LNCaP clone FGC (cell line): Measurements from ENCODE around the gene ATP2C2.

Source experiments
- DNase-seq: peaks from one replicate; pipeline ENCODE4 v3.0.0-alpha.2; 2011; ENCODE audit warnings: low read depth
- H3K4me3 ChIP-seq: 2 replicates; pipeline ENCODE4 v1.5.1; 2011; ENCODE audit warnings: mild to moderate bottlenecking, low read depth, low read length, control low read depth
- TF ChIP-seq, protein P1 (sequence below): IDR thresholded peaks from 2 replicates; pipeline ENCODE4 v1.5.1; 2012; ENCODE audit warnings: mild to moderate bottlenecking; ENCODE audit not compliant: control insufficient read depth, insufficient read depth; ENCODE audit errors: extremely low read depth

The ATP2C2 gene

DNA sequence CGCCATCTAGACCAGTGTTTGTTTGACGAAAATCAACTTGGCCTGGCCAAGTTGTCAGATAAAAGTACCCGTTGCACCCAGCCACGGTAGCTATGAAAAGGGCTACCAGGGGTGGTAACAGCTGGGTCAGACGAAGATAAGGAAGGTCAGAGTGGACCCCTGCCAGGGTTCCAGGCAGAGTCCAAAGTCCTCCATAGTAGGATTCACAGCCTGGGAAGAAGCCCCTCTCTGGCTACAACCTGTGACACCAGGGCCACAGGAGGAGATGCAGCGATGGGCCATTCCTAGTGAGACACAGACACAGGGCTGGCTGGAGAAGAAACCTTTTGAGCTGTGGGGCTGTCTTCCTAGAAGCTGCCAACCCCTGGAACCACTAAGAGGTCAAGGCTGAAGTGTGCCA lies 96.8 kb downstream of the ATP2C2 start:
- DNase-seq: no peak
- H3K4me3 ChIP-seq: no peak overlapping the region
- TF ChIP-seq, protein P1, sequence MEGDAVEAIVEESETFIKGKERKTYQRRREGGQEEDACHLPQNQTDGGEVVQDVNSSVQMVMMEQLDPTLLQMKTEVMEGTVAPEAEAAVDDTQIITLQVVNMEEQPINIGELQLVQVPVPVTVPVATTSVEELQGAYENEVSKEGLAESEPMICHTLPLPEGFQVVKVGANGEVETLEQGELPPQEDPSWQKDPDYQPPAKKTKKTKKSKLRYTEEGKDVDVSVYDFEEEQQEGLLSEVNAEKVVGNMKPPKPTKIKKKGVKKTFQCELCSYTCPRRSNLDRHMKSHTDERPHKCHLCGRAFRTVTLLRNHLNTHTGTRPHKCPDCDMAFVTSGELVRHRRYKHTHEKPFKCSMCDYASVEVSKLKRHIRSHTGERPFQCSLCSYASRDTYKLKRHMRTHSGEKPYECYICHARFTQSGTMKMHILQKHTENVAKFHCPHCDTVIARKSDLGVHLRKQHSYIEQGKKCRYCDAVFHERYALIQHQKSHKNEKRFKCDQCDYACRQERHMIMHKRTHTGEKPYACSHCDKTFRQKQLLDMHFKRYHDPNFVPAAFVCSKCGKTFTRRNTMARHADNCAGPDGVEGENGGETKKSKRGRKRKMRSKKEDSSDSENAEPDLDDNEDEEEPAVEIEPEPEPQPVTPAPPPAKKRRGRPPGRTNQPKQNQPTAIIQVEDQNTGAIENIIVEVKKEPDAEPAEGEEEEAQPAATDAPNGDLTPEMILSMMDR: no peak

DNA sequence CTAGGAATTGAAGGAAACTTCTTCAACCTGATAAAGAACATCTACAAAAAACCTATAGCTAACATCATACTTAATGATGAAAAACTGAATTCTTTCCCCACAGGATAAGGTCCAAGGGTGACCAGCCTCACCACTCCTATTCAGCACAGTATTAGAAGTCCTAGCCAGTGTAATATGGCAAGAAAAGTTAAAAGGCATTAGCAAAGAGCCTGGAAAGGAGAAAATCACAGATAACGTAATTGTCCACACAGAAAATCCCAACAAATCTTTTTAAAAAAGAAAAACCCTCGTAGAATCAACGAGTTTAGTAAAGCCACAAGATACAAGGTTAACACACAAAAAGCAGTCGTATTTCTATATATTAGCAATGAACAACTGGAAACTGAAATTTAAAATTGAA lies 98.4 kb downstream of the ATP2C2 start:
- no peak overlapping the region for H3K4me3 ChIP-seq
- TF ChIP-seq, protein P1: no peak
- no peak for DNase-seq

DNA sequence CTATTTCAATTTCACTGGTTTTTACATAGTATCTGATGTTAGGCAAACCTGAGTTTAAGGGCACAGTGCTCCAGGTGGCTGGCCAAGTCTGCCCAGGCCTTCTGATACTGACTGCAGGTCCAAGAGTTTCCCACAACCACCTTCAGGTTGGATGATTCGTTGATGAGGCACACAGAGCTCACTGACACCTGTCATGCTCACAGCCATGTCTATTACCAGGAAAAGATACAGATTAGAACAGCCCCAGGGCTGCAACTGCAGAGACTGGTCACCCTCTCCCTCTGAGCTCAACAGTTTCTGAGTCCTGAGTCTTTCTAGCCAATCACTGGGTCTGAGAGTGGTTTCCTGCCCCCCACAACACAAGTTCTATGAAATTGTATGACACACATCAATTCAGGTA lies 98.9 kb downstream of the ATP2C2 start:
- no peak for DNase-seq
- TF ChIP-seq, protein P1: no peak
- H3K4me3 ChIP-seq: no peak overlapping the region

DNA sequence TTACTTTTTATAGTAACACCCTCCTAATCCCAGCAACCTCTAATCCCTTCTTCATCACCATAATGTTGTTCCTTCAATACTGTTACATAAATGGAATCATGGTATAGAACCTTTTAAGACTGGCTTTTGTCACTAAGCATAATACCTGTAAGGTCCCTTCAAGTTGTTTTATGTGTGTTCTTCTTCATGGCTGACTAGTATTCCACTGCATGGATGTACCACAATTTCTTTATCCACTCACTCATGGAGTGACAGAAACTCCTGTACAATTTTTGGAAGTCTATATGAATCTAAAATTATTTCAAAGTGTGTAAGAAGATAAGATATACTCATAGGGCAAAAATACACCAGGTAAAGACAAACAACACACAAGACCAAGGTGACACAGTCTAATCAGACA lies 99.4 kb downstream of the ATP2C2 start:
- H3K4me3 ChIP-seq: no peak overlapping the region
- DNase-seq: no peak
- TF ChIP-seq, protein P1: no peak

DNA sequence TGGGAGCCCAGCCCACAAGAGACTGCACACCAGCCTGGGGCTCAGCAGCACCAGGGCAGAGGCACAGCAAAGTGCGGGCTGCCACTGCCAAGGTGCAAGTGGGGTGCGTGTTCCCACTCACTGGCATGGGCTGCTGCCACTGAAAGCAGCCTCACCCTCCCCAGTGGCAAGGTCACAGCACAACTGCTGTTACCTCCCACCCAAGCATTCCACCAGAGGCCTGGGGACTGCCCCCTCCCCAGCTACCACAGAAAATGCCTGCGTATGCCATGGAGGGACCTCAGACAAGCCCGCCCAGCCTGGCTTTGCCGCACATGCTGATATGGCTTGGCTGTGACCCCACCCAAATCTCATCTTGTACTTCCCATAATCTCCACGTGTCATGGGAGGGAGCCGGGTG lies 103.0 kb downstream of the ATP2C2 start:
- no peak overlapping the region for H3K4me3 ChIP-seq
- TF ChIP-seq, protein P1: no peak
- DNase-seq: no peak

DNA sequence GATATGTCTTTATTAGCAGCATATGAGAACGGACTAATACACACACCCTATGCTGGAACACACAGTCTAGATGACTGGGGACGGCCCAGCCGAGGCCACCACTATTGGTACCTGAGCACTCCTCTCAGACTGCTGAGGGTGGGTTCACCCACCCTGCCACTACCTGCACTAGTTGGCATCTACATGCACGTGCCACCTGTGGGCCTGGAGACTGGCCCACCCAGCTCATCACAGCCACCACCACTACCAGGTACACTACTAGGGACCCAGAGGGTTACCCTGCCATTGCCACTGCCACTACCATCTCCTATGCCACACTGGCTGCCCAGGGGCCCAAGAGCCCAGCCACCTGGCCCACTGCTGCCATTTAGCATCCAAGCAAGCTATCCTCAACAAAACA lies 103.6 kb downstream of the ATP2C2 start:
- DNase-seq: no peak
- no peak overlapping the region for H3K4me3 ChIP-seq
- TF ChIP-seq, protein P1: no peak

DNA sequence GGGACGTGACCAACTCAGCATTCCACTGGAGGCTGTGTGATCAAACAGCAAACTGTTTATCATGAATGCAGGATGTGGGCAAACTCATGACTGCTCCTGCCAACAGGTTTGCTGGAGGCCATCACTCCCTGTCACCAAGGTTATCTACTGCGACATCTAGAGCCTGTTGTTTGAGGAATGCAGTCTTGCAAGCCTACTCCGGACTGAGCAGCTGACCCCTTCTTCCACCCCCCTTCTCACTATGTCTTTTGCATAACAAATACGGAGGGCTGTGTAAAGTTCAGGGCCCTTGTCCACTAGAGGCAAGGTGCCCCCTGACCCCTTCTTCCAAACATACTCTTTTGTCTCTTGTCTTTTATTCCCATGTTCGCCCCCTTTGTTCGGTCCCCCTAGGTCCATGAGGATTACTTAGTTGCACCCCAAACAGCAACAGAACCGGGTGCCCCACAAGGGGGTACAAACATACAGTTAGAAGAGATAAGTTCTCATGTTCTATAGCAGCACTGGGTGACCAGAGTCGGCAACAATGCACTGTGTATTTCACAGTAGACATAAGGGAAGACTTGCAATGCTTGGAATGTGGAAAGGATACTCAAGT lies 107.4 kb downstream of the ATP2C2 start:
- DNase-seq: peak; percentile 7
- H3K4me3 ChIP-seq: no peak overlapping the region
- TF ChIP-seq, protein P1: no peak
